Measurements from ENCODE around the gene LRRC61.

GRCh38 chr7:150380463-150380862 lies 57.3 kb downstream of the LRRC61 start:
- TF ChIP-seq ARNTL (CRISPR knock-in tag; IDR thresholded peaks at IDR 0.05; ENCODE audit: borderline replicate concordance, low read depth), result no peak
- TF ChIP-seq CSDC2 (CRISPR knock-in tag; IDR thresholded peaks at IDR 0.05), result no peak
- no peak for TF ChIP-seq ZNF8 (CRISPR knock-in tag; IDR thresholded peaks at IDR 0.05)
- TF ChIP-seq PPARA (CRISPR knock-in tag; IDR thresholded peaks at IDR 0.05; ENCODE audit: borderline replicate concordance), result no peak
- no peak for TF ChIP-seq CSRNP3 (CRISPR knock-in tag; IDR thresholded peaks at IDR 0.05)
- no peak for TF ChIP-seq ISL1 (CRISPR knock-in tag; IDR thresholded peaks at IDR 0.05)
- TF ChIP-seq ZFP3 (CRISPR knock-in tag; IDR thresholded peaks at IDR 0.05), result no peak
- TF ChIP-seq SNAI2 (CRISPR knock-in tag; IDR thresholded peaks at IDR 0.05), result no peak
- TF ChIP-seq PATZ1 (CRISPR knock-in tag; IDR thresholded peaks at IDR 0.05; ENCODE audit: borderline replicate concordance), result no peak
- no peak for TF ChIP-seq ZNF565 (CRISPR knock-in tag; conservative IDR thresholded peaks at IDR 0.05; ENCODE audit: low read depth)
- TF ChIP-seq BACH2 (CRISPR knock-in tag; IDR thresholded peaks at IDR 0.05; ENCODE audit: borderline replicate concordance), result no peak
